Fibroblast of peridontal ligament (primary cell): ENCODE results near the gene CHCHD3.

Experiments
- DNase-seq: peaks from one replicate; pipeline ENCODE4 v3.0.0-alpha.2; 2010; ENCODE audit errors: extremely low read depth

The CHCHD3 gene

GRCh38 chr7:133079296-133079695 is 2.6 kb downstream of the CHCHD3 start:
- DNase-seq: no peak

- no peak for DNase-seq
Measured at GRCh38 chr7:133077394-133077793, 4.5 kb downstream of the CHCHD3 start.

- DNase-seq: no peak
Measured at GRCh38 chr7:133076142-133076541, 5.7 kb downstream of the CHCHD3 start.

- no peak for DNase-seq
Measured at GRCh38 chr7:133071506-133071905, 10.4 kb downstream of the CHCHD3 start.

GRCh38 chr7:133070562-133070961 is 11.3 kb downstream of the CHCHD3 start:
- DNase-seq: peak; percentile 42

- DNase-seq: no peak
Measured at GRCh38 chr7:133065301-133065700, 16.6 kb downstream of the CHCHD3 start.

GRCh38 chr7:133064082-133064820 is 17.6 kb downstream of the CHCHD3 start:
- no peak for DNase-seq

- DNase-seq: no peak
Measured at GRCh38 chr7:133061792-133062191, 20.1 kb downstream of the CHCHD3 start.

- no peak for DNase-seq
Measured at GRCh38 chr7:133061357-133061756, 20.5 kb downstream of the CHCHD3 start.

- DNase-seq: no peak
Measured at GRCh38 chr7:133060004-133060403, 21.9 kb downstream of the CHCHD3 start.

GRCh38 chr7:133059263-133059662 is 22.6 kb downstream of the CHCHD3 start:
- DNase-seq: no peak

- peak; percentile 51 for DNase-seq
Measured at GRCh38 chr7:133056370-133057238, 25.3 kb downstream of the CHCHD3 start.

- DNase-seq: peak; percentile 42
Measured at GRCh38 chr7:133054162-133054840, 27.6 kb downstream of the CHCHD3 start.

- DNase-seq: peak; percentile 98
Measured at GRCh38 chr7:133053321-133053891, 28.5 kb downstream of the CHCHD3 start.

GRCh38 chr7:133052826-133053225 is 29.1 kb downstream of the CHCHD3 start:
- DNase-seq: no peak

GRCh38 chr7:133052401-133052756 is 29.5 kb downstream of the CHCHD3 start:
- peak; percentile 31 for DNase-seq

GRCh38 chr7:133051719-133052400 is 30.0 kb downstream of the CHCHD3 start:
- no peak for DNase-seq

- peak; percentile 72 for DNase-seq
Measured at GRCh38 chr7:133051066-133051465, 30.8 kb downstream of the CHCHD3 start.

GRCh38 chr7:133050200-133050995 is 31.5 kb downstream of the CHCHD3 start:
- DNase-seq: no peak

- DNase-seq: no peak
Measured at GRCh38 chr7:133048589-133048988, 33.3 kb downstream of the CHCHD3 start.

GRCh38 chr7:133047321-133047720 is 34.6 kb downstream of the CHCHD3 start:
- DNase-seq: no peak
